GM18951 (cell line): ENCODE results near the gene AARS2.
"Not testable (repeated sequence)": the region's sequence is repeated elsewhere in the genome, so short reads cannot be mapped to it uniquely, and the experiment has no call there.

ENCODE experiments used
- POLR2A ChIP-seq: IDR thresholded peaks from 4 replicates; pipeline ENCODE4 v1.6.1; 2011; ENCODE audit warnings: mild to moderate bottlenecking; ENCODE audit not compliant: insufficient read length, insufficient read depth; ENCODE audit errors: extremely low read depth
- in situ Hi-C: fragments of 300-500 bp; cut with MboI; formaldehyde crosslinking; loops from one replicate; pipeline ENCODE4 v1.12.0; 2022; ENCODE audit warnings: low sequenced_read_pairs, mixed read lengths, inconsistent platforms; ENCODE audit not compliant: unreplicated experiment

The AARS2 gene

GRCh38 chr6:44312901-44313788 lies at the start of gene AARS2:
TSS of gene AARS2 (minus strand) at chr6:44313347. CDS start at chr6:44313323, 24 bp downstream.
- peak; percentile 94 for TF ChIP-seq POLR2A
- in situ Hi-C loops = no loop called here

GRCh38 chr6:44361947-44362346 lies 48.8 kb upstream of the AARS2 start:
- in situ Hi-C loops = no loop called here
- TF ChIP-seq POLR2A = no peak

- in situ Hi-C loops = no loop called here
Observed at GRCh38 chr6:44359973-44360372, 46.8 kb upstream of the AARS2 start.

GRCh38 chr6:44356487-44356886 lies 43.3 kb upstream of the AARS2 start:
- TF ChIP-seq POLR2A = no peak

More at GRCh38 chr6:44359973-44360372, 46.8 kb upstream of the AARS2 start:
- TF ChIP-seq POLR2A = no peak

GRCh38 chr6:44355640-44356039 lies 42.5 kb upstream of the AARS2 start:
- in situ Hi-C loops = no loop called here
- no peak for TF ChIP-seq POLR2A

More at GRCh38 chr6:44356487-44356886, 43.3 kb upstream of the AARS2 start:
- in situ Hi-C loops = no loop called here

GRCh38 chr6:44353336-44353735 lies 40.2 kb upstream of the AARS2 start:
- TF ChIP-seq POLR2A = no peak
- in situ Hi-C loops = no loop called here

GRCh38 chr6:44352259-44352658 lies 39.1 kb upstream of the AARS2 start:
- in situ Hi-C loops = no loop called here
- TF ChIP-seq POLR2A = no peak

- in situ Hi-C loops = not testable (repeated sequence)
Observed at GRCh38 chr6:44350650-44350994, 37.5 kb upstream of the AARS2 start.

- TF ChIP-seq POLR2A = no peak
- in situ Hi-C loops = no loop called here
Observed at GRCh38 chr6:44349904-44350649, 36.9 kb upstream of the AARS2 start.

- in situ Hi-C loops = not testable (repeated sequence)
Observed at GRCh38 chr6:44346818-44347217, 33.7 kb upstream of the AARS2 start.

GRCh38 chr6:44342489-44342888 lies 29.3 kb upstream of the AARS2 start, which contains the start of gene SPATS1:
TSS of gene SPATS1 (plus strand) at chr6:44342650. CDS start at chr6:44343096, 446 bp downstream.
- TF ChIP-seq POLR2A = no peak
- in situ Hi-C loops = no loop called here

- in situ Hi-C loops = no loop called here
- TF ChIP-seq POLR2A = no peak
Observed at GRCh38 chr6:44342052-44342451, 28.9 kb upstream of the AARS2 start.

- in situ Hi-C loops = no loop called here
- no peak for TF ChIP-seq POLR2A
Observed at GRCh38 chr6:44341095-44341890, 28.1 kb upstream of the AARS2 start.
